K562 (cell line): Measurements from ENCODE around the gene HOOK1. TPM values are rescaled to one million over a fixed set of nuclear protein-coding genes. Genes with fewer than 3 reads are reported as not detected.

Experiments
- ATAC-seq: fragments of 200-7000 bp; cut with Tn5 transposase; 3 replicates; pipeline ENCODE4 v1.9.1; 2020; ENCODE audit warnings: moderate library complexity
- BruUV-seq: library from RNA; stranded (reverse); fragments of 400-500 nt; replicated peaks from 2 replicates; lab custom pipeline; 2021; lab: Mats Ljungman, UMichigan
- CTCF ChIA-PET: fragments of 300-600 bp; formaldehyde crosslinking; extraction: SDS; loops from one replicate; lab custom pipeline; 2021; ENCODE audit warnings: low intra/inter-chr PET ratio; lab: Yijun Ruan, JAX
- POLR2A ChIA-PET: fragments of 300-600, 350-650 bp; sonication (Branson Sonifier 250); formaldehyde crosslinking; extraction: SDS; loops from one replicate; lab custom pipeline; 2021; ENCODE audit warnings: antibody characterized with exemption, inconsistent platforms; lab: Yijun Ruan, JAX
- DNase-seq, 4 experiments: peaks; one replicate each; pipeline versions ENCODE4 v3.0.0 to v3.0.0-alpha.2; 2011 to 2018; ENCODE audit warnings: low spot score in 3 of 4, mixed read lengths in 3 of 4; ENCODE audit errors: extremely low read depth in 1 of 4
- FAIRE-seq: peaks from 2 replicates; lab custom pipeline; 2011; peaks lifted over from hg19 to GRCh38; lab: Jason Lieb, UNC
- H2AFZ ChIP-seq: 2 replicates; pipeline ENCODE4 v1.6.0; 2011; ENCODE audit warnings: low read depth, low read length, control low read depth, inconsistent platforms
- H3K27ac ChIP-seq: fragments of 200-600 bp; 3 replicates; pipeline ENCODE4 v1.8.0; 2011; ENCODE audit warnings: low read depth, mild to moderate bottlenecking, control low read depth, inconsistent platforms, low read length, moderate library complexity, mixed read lengths; ENCODE audit errors: extremely low read depth
- H3K27me3 ChIP-seq, 2 experiments: fragments of 300-600 bp in 1 of 2; 2 replicates in 1 of 2; 3 replicates in 1 of 2; pipeline versions ENCODE4 v1.6.0 to v1.8.0; 2011; ENCODE audit warnings: inconsistent platforms in 2 of 2, low read length in 2 of 2, mild to moderate bottlenecking in 1 of 2, mixed read lengths in 1 of 2, moderate library complexity in 1 of 2; ENCODE audit not compliant: control insufficient read depth in 2 of 2, insufficient read depth in 2 of 2
- H3K36me3 ChIP-seq: fragments of 300-600 bp; 3 replicates; pipeline ENCODE4 v1.8.0; 2011; ENCODE audit warnings: mild to moderate bottlenecking, low read length, inconsistent platforms; ENCODE audit not compliant: control insufficient read depth, insufficient read depth
- H3K4me1 ChIP-seq, 2 experiments: fragments of 200-600 bp in 1 of 2; replicated peaks in 1 of 2; 2 replicates in 1 of 2; 3 replicates in 1 of 2; pipeline versions ENCODE4 v1.5.1 to v1.8.0; 2011; ENCODE audit warnings: inconsistent platforms in 2 of 2, low read length in 2 of 2, mild to moderate bottlenecking in 1 of 2, mixed read lengths in 1 of 2, moderate library complexity in 1 of 2; ENCODE audit not compliant: control insufficient read depth in 2 of 2, insufficient read depth in 2 of 2
- H3K4me2 ChIP-seq: 2 replicates; pipeline ENCODE4 v1.6.1; 2011; ENCODE audit warnings: low read length, control low read depth, inconsistent platforms, mixed read lengths; ENCODE audit not compliant: insufficient read depth
- H3K4me3 ChIP-seq: fragments of 200-600 bp; sonication (generic), shearing (Covaris generic); 2 replicates; pipeline ENCODE4 v1.5.1; 2016; ENCODE audit warnings: control low read depth, inconsistent platforms
- H3K79me2 ChIP-seq: fragments of 200-600 bp; 3 replicates; pipeline ENCODE4 v1.8.0; 2011; ENCODE audit warnings: low read length, inconsistent platforms; ENCODE audit not compliant: control insufficient read depth, insufficient read depth
- H3K9ac ChIP-seq, 2 experiments: 2 replicates each; pipeline versions ENCODE4 v1.6.0 to v1.6.1; 2011; ENCODE audit warnings: low read depth in 2 of 2, low read length in 2 of 2, control low read depth in 1 of 2, inconsistent platforms in 1 of 2, mild to moderate bottlenecking in 1 of 2, mixed read lengths in 1 of 2; ENCODE audit not compliant: insufficient read depth in 1 of 2
- H3K9me1 ChIP-seq: one replicate; pipeline ENCODE4 v1.6.0; 2011; ENCODE audit warnings: inconsistent platforms, mild to moderate bottlenecking, low read length, moderate library complexity; ENCODE audit not compliant: control insufficient read depth, insufficient read depth
- H3K9me3 ChIP-seq: replicated peaks from 2 replicates; pipeline ENCODE4 v1.5.1; 2011; ENCODE audit warnings: low read depth, low read length, inconsistent platforms; ENCODE audit not compliant: control insufficient read depth, insufficient read depth
- H4K20me1 ChIP-seq: replicated peaks from 2 replicates; pipeline ENCODE4 v1.6.1; 2011; ENCODE audit warnings: low read length, inconsistent platforms, mixed read lengths; ENCODE audit not compliant: control insufficient read depth, insufficient read depth
- CREM ChIP-seq: IDR thresholded peaks from 2 replicates; pipeline ENCODE4 v1.6.1; 2014; ENCODE audit warnings: antibody characterized with exemption, low read depth
- E2F4 ChIP-seq: sonication (generic); formaldehyde crosslinking; IDR thresholded peaks from 2 replicates; pipeline ENCODE4 v1.8.0; 2022; ENCODE audit warnings: mild to moderate bottlenecking, low read depth, missing genetic modification reagents
- GATAD2B ChIP-seq: fragments of 450-650 bp; IDR thresholded peaks from 2 replicates; pipeline ENCODE4 v1.6.1; 2017; ENCODE audit warnings: mild to moderate bottlenecking, borderline replicate concordance
- KDM2B ChIP-seq: fragments of 250-450 bp; sonication (Bioruptor Pico); IDR thresholded peaks from 2 replicates; pipeline ENCODE4 v1.8.0; 2021; ENCODE audit warnings: mild to moderate bottlenecking, moderate library complexity
- KDM4B ChIP-seq, 2 experiments: fragments of 450-650 bp in 1 of 2; sonication (generic) in 1 of 2; IDR thresholded peaks; 2 replicates each; pipeline ENCODE4 v1.6.1; 2016 to 2017; ENCODE audit warnings: borderline replicate concordance in 2 of 2, antibody characterized with exemption in 1 of 2, low read depth in 1 of 2, mild to moderate bottlenecking in 1 of 2
- MEF2D ChIP-seq: conservative IDR thresholded peaks from 2 replicates; pipeline ENCODE4 v1.6.1; 2016; ENCODE audit warnings: low read depth, missing genetic modification characterization, missing compliant biosample characterization
- MYNN ChIP-seq, 2 experiments: sonication (generic); formaldehyde crosslinking in 1 of 2; IDR thresholded peaks; 2 replicates each; pipeline versions ENCODE4 v1.5.0 to v1.6.1; 2016 to 2020; ENCODE audit warnings: antibody characterized with exemption in 1 of 2, missing genetic modification reagents in 1 of 2
- NR2F6 ChIP-seq: fragments of 450-650 bp; formaldehyde crosslinking; IDR thresholded peaks from 2 replicates; pipeline ENCODE4 v1.4.0; 2020; ENCODE audit warnings: mild to moderate bottlenecking
- POLR2AphosphoS5 ChIP-seq: IDR thresholded peaks from 2 replicates; pipeline ENCODE4 v1.6.1; 2011; ENCODE audit warnings: mild to moderate bottlenecking, low read depth, low read length, moderate library complexity; ENCODE audit not compliant: control insufficient read depth, insufficient read depth
- PTTG1 ChIP-seq: fragments of 450-650 bp; IDR thresholded peaks from 2 replicates; pipeline ENCODE4 v1.6.1; 2016; ENCODE audit warnings: low read depth, mild to moderate bottlenecking, missing genetic modification characterization, missing compliant biosample characterization
- SMARCB1 ChIP-seq: IDR thresholded peaks from 2 replicates; pipeline ENCODE4 v1.6.1; 2011; ENCODE audit warnings: improper control_type of control experiment, low read depth; ENCODE audit not compliant: insufficient read length
- SRSF1 ChIP-seq: fragments of 200-400 bp; formaldehyde crosslinking; IDR thresholded peaks from 2 replicates; pipeline ENCODE4 v1.6.1; 2017; ENCODE audit warnings: mild to moderate bottlenecking, low read depth, low read length, moderate library complexity
- STAG1 ChIP-seq: sonication (generic); formaldehyde crosslinking; IDR thresholded peaks from 2 replicates; pipeline ENCODE4 v1.5.0; 2020; ENCODE audit warnings: missing genetic modification reagents, borderline replicate concordance
- TCFL5 ChIP-seq: fragments of 250-450 bp; sonication (Bioruptor Pico); conservative IDR thresholded peaks from 2 replicates; pipeline ENCODE4 v1.6.1; 2021; ENCODE audit warnings: mild to moderate bottlenecking, moderate library complexity, matching md5 sums
- U2AF1 ChIP-seq: fragments of 200-400 bp; formaldehyde crosslinking; optimal IDR thresholded peaks from 2 replicates; pipeline ENCODE3; 2017; ENCODE audit warnings: mild to moderate bottlenecking, low read depth, low read length, moderate library complexity
- ZKSCAN1 ChIP-seq: fragments of 150-350 bp; IDR thresholded peaks from 2 replicates; pipeline ENCODE4 v1.6.1; 2016; ENCODE audit warnings: low read depth, low read length
- ZNF146 ChIP-seq: IDR thresholded peaks from one replicate; pipeline ENCODE4 v1.6.1; 2018; ENCODE audit warnings: missing compliant biosample characterization; ENCODE audit not compliant: unreplicated experiment
- WGBS: fragments of 100-300 bp; shearing (Covaris generic); methylation state at CpG from one replicate; pipeline ENCODE4 v1.1.6; 2016; ENCODE audit warnings: low coverage, mixed read lengths; ENCODE audit not compliant: insufficient coverage; ENCODE audit errors: missing lambda C conversion rate; 5-methylcytosine and 5-hydroxymethylcytosine counted together
- in situ Hi-C: fragments of 300-500 bp; cut with MboI; formaldehyde crosslinking; loops from 4 replicates; pipeline ENCODE4 v1.15.0; 2018; ENCODE audit warnings: inconsistent platforms, mixed read lengths
- intact Hi-C: fragments of 100-400 bp; cut with micrococcal nuclease; formaldehyde crosslinking; loops from 2 replicates; pipeline ENCODE4 v1.14.2; 2022
- polyA plus RNA-seq, 8 experiments: library from polyadenylated mRNA; depleted of rRNA in 4 of 8; stranded (reverse) in 5 of 8; unstranded in 3 of 8; fragments of >200 nt; fragmentation: Nextera tagmentation in 2 of 8; fragmentation: Illumina TruSeq in 1 of 8; extraction: Ambion mirVana in 2 of 8; extraction: Trizol in 1 of 8; gene quantifications; 2 replicates each; pipeline versions ENCODE4 v1.2.1 to v1.2.3, GENCODE V29; 2011 to 2014; ENCODE audit warnings: inconsistent platforms in 1 of 8, missing spikeins in 1 of 8
- total RNA-seq, 7 experiments: library from RNA; depleted of rRNA in 6 of 7; stranded (reverse); fragments of >200 nt in 6 of 7; fragmentation: Illumina TruSeq in 2 of 7; extraction: Trizol in 2 of 7; gene quantifications; 2 replicates each; pipeline versions ENCODE4 v1.2.1 to v1.2.3, GENCODE V29; 2011 to 2021; ENCODE audit warnings: low replicate concordance in 1 of 7
- TF ChIP-seq, protein P1 (sequence below): fragments of 450-650 bp; IDR thresholded peaks from 2 replicates; pipeline ENCODE4 v1.6.1; 2017; ENCODE audit warnings: antibody characterized with exemption
- TF ChIP-seq, protein P2 (sequence below): sonication (generic); formaldehyde crosslinking; IDR thresholded peaks from 2 replicates; pipeline ENCODE4 v1.8.0; 2022; ENCODE audit warnings: mild to moderate bottlenecking, missing genetic modification reagents

The HOOK1 gene
- total and polyA plus RNA-seq, 9 of the 15 experiments (the other 6 are each of a cell fraction or from before 2014, with no cell fraction given) = 0.11 to 0.18 TPM; not detected in 7

- ChIA-PET POLR2A (no interaction called here), CTCF (no interaction called here)
- H3K79me2 ChIP-seq = no peaks in the 10 kb centered on the region
- H3K27ac ChIP-seq = no peak overlapping the region
- under 1% methylated on average over 5 of the region's 5 CpGs for WGBS
- H3K36me3 ChIP-seq = no peaks in the 10 kb centered on the region
- no peaks in the 10 kb centered on the region for H4K20me1 ChIP-seq
- H3K9ac ChIP-seq = no peak overlapping the region
- H3K4me1 ChIP-seq = no peaks in the 10 kb centered on the region
- no peaks in the 10 kb centered on the region for H3K9me1 ChIP-seq
- no peak overlapping the region for H3K4me3 ChIP-seq
- H3K9me3 ChIP-seq = no peaks in the 10 kb centered on the region
- no peak for FAIRE-seq
- in situ Hi-C loops (no loop called here), intact Hi-C loops (no loop called here)
- no peak for ATAC-seq
- no peak for DNase-seq
- no peak overlapping the region for H2AFZ ChIP-seq
- BruUV-seq = no TSS peak
- no peaks in the 10 kb centered on the region for H3K27me3 ChIP-seq
- H3K4me2 ChIP-seq = no peak overlapping the region
- TF ChIP-seq ZNF146 (CRISPR knock-in tag) (no peak), SMARCB1 (no peak), PTTG1 (tag) (no peak), MEF2D (tag) (no peak), ZKSCAN1 (no peak), KDM2B (CRISPR knock-in tag) (no peak), U2AF1 (no peak), GATAD2B (no peak), NR2F6 (CRISPR knock-in tag) (no peak), CREM (no peak), MYNN (IDR thresholded peaks at IDR 0.05) (no peak), MYNN (CRISPR knock-in tag; IDR thresholded peaks at IDR 0.05) (no peak), KDM4B (IDR thresholded peaks at IDR 0.05; ENCODE audit: borderline replicate concordance in 2 of 2, low read depth in 1 of 2) (no peak), SRSF1 (no peak), STAG1 (no peak), E2F4 (CRISPR knock-in tag) (no peak), POLR2AphosphoS5 (no peak), TCFL5 (no peak)
- TF ChIP-seq, protein P1, sequence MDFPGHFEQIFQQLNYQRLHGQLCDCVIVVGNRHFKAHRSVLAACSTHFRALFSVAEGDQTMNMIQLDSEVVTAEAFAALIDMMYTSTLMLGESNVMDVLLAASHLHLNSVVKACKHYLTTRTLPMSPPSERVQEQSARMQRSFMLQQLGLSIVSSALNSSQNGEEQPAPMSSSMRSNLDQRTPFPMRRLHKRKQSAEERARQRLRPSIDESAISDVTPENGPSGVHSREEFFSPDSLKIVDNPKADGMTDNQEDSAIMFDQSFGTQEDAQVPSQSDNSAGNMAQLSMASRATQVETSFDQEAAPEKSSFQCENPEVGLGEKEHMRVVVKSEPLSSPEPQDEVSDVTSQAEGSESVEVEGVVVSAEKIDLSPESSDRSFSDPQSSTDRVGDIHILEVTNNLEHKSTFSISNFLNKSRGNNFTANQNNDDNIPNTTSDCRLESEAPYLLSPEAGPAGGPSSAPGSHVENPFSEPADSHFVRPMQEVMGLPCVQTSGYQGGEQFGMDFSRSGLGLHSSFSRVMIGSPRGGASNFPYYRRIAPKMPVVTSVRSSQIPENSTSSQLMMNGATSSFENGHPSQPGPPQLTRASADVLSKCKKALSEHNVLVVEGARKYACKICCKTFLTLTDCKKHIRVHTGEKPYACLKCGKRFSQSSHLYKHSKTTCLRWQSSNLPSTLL = no peak
- TF ChIP-seq, protein P2, sequence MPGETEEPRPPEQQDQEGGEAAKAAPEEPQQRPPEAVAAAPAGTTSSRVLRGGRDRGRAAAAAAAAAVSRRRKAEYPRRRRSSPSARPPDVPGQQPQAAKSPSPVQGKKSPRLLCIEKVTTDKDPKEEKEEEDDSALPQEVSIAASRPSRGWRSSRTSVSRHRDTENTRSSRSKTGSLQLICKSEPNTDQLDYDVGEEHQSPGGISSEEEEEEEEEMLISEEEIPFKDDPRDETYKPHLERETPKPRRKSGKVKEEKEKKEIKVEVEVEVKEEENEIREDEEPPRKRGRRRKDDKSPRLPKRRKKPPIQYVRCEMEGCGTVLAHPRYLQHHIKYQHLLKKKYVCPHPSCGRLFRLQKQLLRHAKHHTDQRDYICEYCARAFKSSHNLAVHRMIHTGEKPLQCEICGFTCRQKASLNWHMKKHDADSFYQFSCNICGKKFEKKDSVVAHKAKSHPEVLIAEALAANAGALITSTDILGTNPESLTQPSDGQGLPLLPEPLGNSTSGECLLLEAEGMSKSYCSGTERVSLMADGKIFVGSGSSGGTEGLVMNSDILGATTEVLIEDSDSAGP (CRISPR knock-in tag) = no peak
Measured at GRCh38 chr1:59816318-59816878, 1.6 kb downstream of the HOOK1 start.
